Muscle layer of duodenum (tissue), 2 donors: ENCODE data around the gene KLF1.
"Not testable (repeated sequence)": the region's sequence is repeated elsewhere in the genome, so short reads cannot be mapped to it uniquely, and the experiment has no call there.

ENCODE experiments used
- H3K27ac ChIP-seq: one replicate; pipeline ENCODE4 v1.7.0; 2013; ENCODE audit warnings: mild to moderate bottlenecking, low read length
- H3K27me3 ChIP-seq: one replicate; pipeline ENCODE4 v1.7.0; 2013; ENCODE audit warnings: low read depth, mild to moderate bottlenecking, control low read depth, low read length
- H3K36me3 ChIP-seq, 2 donors: one replicate each; pipeline ENCODE4 v1.7.0; 2013; ENCODE audit warnings: low read length in 2 of 2, control low read depth in 1 of 2, mild to moderate bottlenecking in 1 of 2; ENCODE audit not compliant: insufficient read depth in 2 of 2, control insufficient read depth in 1 of 2
- H3K4me1 ChIP-seq, 2 donors: one replicate each; pipeline ENCODE4 v1.7.0; 2013; ENCODE audit warnings: low read length in 2 of 2, mild to moderate bottlenecking in 2 of 2, control low read depth in 1 of 2, moderate library complexity in 1 of 2; ENCODE audit not compliant: insufficient read depth in 2 of 2, control insufficient read depth in 1 of 2
- H3K4me3 ChIP-seq, 2 donors: one replicate each; pipeline ENCODE4 v1.7.0; 2013; ENCODE audit warnings: low read length in 2 of 2, low read depth in 1 of 2, mild to moderate bottlenecking in 1 of 2
- H3K9me3 ChIP-seq, 2 donors: one replicate each; pipeline ENCODE4 v1.7.0; 2013; ENCODE audit warnings: low read length in 2 of 2, control low read depth in 1 of 2, mild to moderate bottlenecking in 1 of 2; ENCODE audit not compliant: control insufficient read depth in 1 of 2
- donor health status: healthy.

KLF1 gene

GRCh38 chr19:12915860-12916259 is 28.9 kb upstream of the KLF1 start:
- H3K4me1 ChIP-seq, result peaks cover 7 to 26% of the 10 kb centered on the region in 2 donors
- not testable (repeated sequence) for H3K9me3 ChIP-seq, H3K4me3 ChIP-seq, H3K27ac ChIP-seq, H3K36me3 ChIP-seq, H3K27me3 ChIP-seq

GRCh38 chr19:12913851-12914690 is 27.1 kb upstream of the KLF1 start:
- Histone ChIP-seq H3K4me1 (peaks cover 7 to 26% of the 10 kb centered on the region in 2 donors), H3K4me3 (no peak overlapping the region), H3K27ac (peak overlapping the region; percentile 65), H3K36me3 (no peaks in the 10 kb centered on the region), H3K9me3 (no peaks in the 10 kb centered on the region), H3K27me3 (no peaks in the 10 kb centered on the region)

GRCh38 chr19:12913011-12913561 is 26.1 kb upstream of the KLF1 start:
- peak overlapping the region; percentile 65 for H3K27ac ChIP-seq
- no peaks in the 10 kb centered on the region for H3K36me3 ChIP-seq
- H3K27me3 ChIP-seq, result no peaks in the 10 kb centered on the region
- no peaks in the 10 kb centered on the region for H3K9me3 ChIP-seq
- peak overlapping the region; percentile 30 to 34 for H3K4me3 ChIP-seq
- H3K4me1 ChIP-seq, result peaks cover 7 to 26% of the 10 kb centered on the region in 2 donors

- no peak overlapping the region for H3K27ac ChIP-seq
- H3K4me1 ChIP-seq, result peaks cover 7 to 26% of the 10 kb centered on the region in 2 donors
- H3K27me3 ChIP-seq, result no peaks in the 10 kb centered on the region
- no peaks in the 10 kb centered on the region for H3K36me3 ChIP-seq
- H3K4me3 ChIP-seq, result peak overlapping the region; percentile 30 to 34
- H3K9me3 ChIP-seq, result no peaks in the 10 kb centered on the region
Observed at GRCh38 chr19:12912571-12912970, 25.6 kb upstream of the KLF1 start.

- H3K27me3 ChIP-seq, result no peaks in the 10 kb centered on the region
- H3K4me3 ChIP-seq, result no peak overlapping the region
- no peaks in the 10 kb centered on the region for H3K36me3 ChIP-seq
- no peak overlapping the region for H3K27ac ChIP-seq
- peaks cover 0 to 3% of the 10 kb centered on the region in 2 donors for H3K4me1 ChIP-seq
- H3K9me3 ChIP-seq, result no peaks in the 10 kb centered on the region
Observed at GRCh38 chr19:12907166-12907565, 20.2 kb upstream of the KLF1 start.

- no peak overlapping the region for H3K4me3 ChIP-seq
- no peaks in the 10 kb centered on the region for H3K27me3 ChIP-seq
- no peak overlapping the region for H3K27ac ChIP-seq
- H3K9me3 ChIP-seq, result no peaks in the 10 kb centered on the region
- peaks cover 7 to 35% of the 10 kb centered on the region in 2 donors for H3K36me3 ChIP-seq
- H3K4me1 ChIP-seq, result no peaks in the 10 kb centered on the region
Observed at GRCh38 chr19:12899891-12900518, 13.0 kb upstream of the KLF1 start.

- peaks cover 6 to 8% of the 10 kb centered on the region in 2 donors for H3K4me1 ChIP-seq
- peaks cover 17 to 45% of the 10 kb centered on the region in 2 donors for H3K36me3 ChIP-seq
- H3K27ac ChIP-seq, result no peak overlapping the region
- H3K27me3 ChIP-seq, result no peaks in the 10 kb centered on the region
- H3K9me3 ChIP-seq, result no peaks in the 10 kb centered on the region
- H3K4me3 ChIP-seq, result no peak overlapping the region
Observed at GRCh38 chr19:12896460-12896859, 9.5 kb upstream of the KLF1 start.

GRCh38 chr19:12893582-12893981 is 6.6 kb upstream of the KLF1 start:
- Histone ChIP-seq H3K27ac (no peak overlapping the region), H3K4me3 (no peak overlapping the region)

GRCh38 chr19:12891553-12892021 is 4.6 kb upstream of the KLF1 start:
- no peaks in the 10 kb centered on the region for H3K9me3 ChIP-seq
- H3K36me3 ChIP-seq, result peaks cover 17 to 18% of the 10 kb centered on the region in 2 donors
- no peaks in the 10 kb centered on the region for H3K27me3 ChIP-seq
- H3K4me3 ChIP-seq, result peak overlapping the region; percentile 74 to 98
- no peak overlapping the region for H3K27ac ChIP-seq
- peaks cover 6 to 17% of the 10 kb centered on the region in 2 donors for H3K4me1 ChIP-seq

More at GRCh38 chr19:12893582-12893981, 6.6 kb upstream of the KLF1 start:
- H3K9me3 ChIP-seq, result no peaks in the 10 kb centered on the region
- H3K27me3 ChIP-seq, result no peaks in the 10 kb centered on the region
- H3K36me3 ChIP-seq, result peaks cover 17 to 36% of the 10 kb centered on the region in 2 donors
- H3K4me1 ChIP-seq, result peaks cover 6 to 17% of the 10 kb centered on the region in 2 donors

- Histone ChIP-seq H3K27me3 (no peaks in the 10 kb centered on the region), H3K27ac (no peak within 1 kb of the TSS), H3K4me1 (peaks cover 6 to 19% of the 10 kb centered on the region in 2 donors), H3K9me3 (no peaks in the 10 kb centered on the region), H3K36me3 (peaks cover 11 to 12% of the 10 kb centered on the region in 2 donors), H3K4me3 (peak within 1 kb of the TSS; percentile 74 to 98)
Observed at GRCh38 chr19:12890787-12891552, 4.0 kb upstream of the KLF1 start, which contains the start of gene GCDH. Gene GCDH (plus strand): TSS chr19:12891160. CDS start chr19:12891305, 145 bp downstream.
